LNCaP clone FGC (cell line): Measurements from ENCODE around the gene MYOD1.

Experiments
- DNase-seq: peaks from one replicate; pipeline ENCODE4 v3.0.0-alpha.2; 2011; ENCODE audit warnings: low read depth
- H3K4me3 ChIP-seq: 2 replicates; pipeline ENCODE4 v1.5.1; 2011; ENCODE audit warnings: mild to moderate bottlenecking, low read depth, low read length, control low read depth
- CTCF ChIP-seq: IDR thresholded peaks from 2 replicates; pipeline ENCODE4 v1.5.1; 2012; ENCODE audit warnings: mild to moderate bottlenecking; ENCODE audit not compliant: control insufficient read depth, insufficient read depth; ENCODE audit errors: extremely low read depth

MYOD1 gene

GRCh38 chr11:17750801-17751165 is 31.4 kb downstream of the MYOD1 start:
- no peak overlapping the region for H3K4me3 ChIP-seq
- no peak for TF ChIP-seq CTCF
- no peak for DNase-seq

- H3K4me3 ChIP-seq = no peak overlapping the region
- DNase-seq = no peak
- TF ChIP-seq CTCF = no peak
These were observed 32.2 kb downstream of the MYOD1 start for GRCh38 chr11:17751558-17751957.

- no peak for TF ChIP-seq CTCF
- no peak overlapping the region for H3K4me3 ChIP-seq
- no peak for DNase-seq
These were observed 32.8 kb downstream of the MYOD1 start for GRCh38 chr11:17752144-17752543.

DNA sequence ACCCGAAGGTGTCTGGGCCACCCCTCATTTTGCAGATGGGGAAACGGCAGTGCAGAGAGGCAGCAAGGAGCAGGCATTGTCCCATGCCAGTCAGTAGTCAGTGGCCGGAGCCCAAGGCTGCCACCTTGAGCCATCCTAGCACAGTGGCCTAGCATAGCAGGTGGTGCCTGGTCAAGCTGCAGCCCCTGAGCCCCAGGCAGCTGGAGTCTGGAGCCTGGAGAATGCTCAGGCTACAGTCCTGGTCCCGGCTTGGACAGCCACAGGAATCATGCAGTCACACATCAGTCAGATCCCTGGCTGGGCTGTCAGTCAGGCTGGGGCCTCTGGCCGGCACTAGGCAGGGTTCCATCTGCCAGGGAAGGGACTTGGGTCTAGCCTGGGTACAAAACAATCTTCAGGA is 33.8 kb downstream of the MYOD1 start:
- DNase-seq = no peak
- no peak overlapping the region for H3K4me3 ChIP-seq
- no peak for TF ChIP-seq CTCF

DNA sequence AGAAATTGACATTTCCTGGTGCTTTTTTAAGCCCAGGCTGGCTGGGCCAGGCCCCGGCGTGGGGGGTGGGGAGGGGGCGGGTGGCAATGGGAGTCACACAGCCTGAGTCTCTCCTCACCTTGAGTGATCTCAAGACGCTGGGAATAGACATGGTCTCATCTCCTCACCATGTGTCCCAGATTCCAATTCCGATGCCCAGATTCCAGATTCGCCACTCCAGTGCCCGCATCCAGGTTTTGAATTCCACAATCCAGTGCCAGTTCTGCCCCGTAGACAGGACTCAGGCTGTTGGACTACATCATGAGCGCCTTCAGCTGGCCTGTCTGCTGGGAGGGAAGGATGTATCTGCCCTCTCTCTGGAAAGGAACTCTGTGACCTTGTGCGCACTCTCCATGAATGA is 34.3 kb downstream of the MYOD1 start:
- no peak for DNase-seq
- H3K4me3 ChIP-seq = no peak overlapping the region
- TF ChIP-seq CTCF = no peak

DNA sequence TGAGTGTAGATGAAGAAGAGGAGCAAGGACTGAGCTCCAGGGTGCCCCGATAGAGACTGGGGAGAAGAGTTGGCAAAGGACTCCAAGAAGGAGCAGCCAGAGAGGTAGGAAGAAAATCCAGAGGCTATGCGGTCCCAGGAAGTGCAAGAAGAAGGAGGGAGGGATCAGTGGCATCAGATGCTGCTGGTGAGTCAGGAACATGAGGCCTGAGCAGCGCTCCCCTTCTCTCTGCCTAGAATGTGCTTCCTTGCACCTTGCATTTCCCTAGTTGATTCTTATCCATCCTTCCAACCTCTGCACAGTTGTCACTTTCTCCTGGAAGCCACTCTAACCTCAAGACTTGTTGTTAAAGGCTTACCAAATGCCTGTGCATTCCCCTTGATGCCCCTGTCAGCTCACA is 36.5 kb downstream of the MYOD1 start:
- TF ChIP-seq CTCF = no peak
- no peak for DNase-seq
- no peak overlapping the region for H3K4me3 ChIP-seq

DNA sequence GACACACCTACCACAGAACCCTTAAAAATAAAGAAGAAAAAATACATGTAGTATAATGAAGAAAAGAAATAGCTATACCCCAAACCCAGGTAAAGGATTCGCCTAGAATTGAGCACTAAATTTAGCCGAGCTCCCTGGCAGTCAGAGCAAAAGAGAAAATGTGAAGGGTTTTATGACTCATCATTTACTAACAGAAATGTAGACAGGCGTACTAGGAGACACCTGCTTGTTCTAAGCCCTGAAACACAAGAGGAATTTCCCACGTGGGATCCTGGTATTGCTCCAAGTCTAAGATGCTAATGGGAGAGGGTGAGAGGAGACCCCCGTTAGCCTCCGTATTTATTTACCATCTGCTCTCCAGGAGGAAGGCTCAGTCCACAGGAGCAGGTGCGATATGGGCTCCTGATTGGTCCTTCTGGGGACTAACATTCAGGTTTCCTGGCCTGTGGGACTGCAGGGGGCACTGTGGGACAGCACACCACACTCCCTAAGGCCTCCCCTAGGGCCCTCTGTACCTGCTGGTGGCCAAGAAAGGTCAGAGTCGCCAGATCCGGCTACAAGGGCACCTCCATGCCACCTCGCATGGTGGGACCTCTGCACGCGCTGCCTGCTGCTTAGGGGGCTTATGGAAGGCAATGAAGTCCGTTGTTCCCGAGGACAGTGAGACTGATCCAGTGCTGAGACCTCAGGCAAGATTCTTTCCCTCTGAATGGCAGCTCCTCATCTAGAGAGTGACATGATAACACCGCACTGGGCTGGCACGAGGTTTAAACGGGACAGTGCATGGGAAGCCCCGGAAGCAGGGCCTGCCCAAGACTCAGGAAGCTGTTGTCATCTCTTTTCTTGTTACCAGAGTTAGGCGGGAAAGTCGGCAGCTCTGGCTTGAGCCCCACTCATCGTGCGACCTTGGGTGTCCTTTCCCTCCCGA is 41.0 kb downstream of the MYOD1 start:
- no peak overlapping the region for H3K4me3 ChIP-seq
- DNase-seq = peak; percentile 51
- peak; percentile 92 for TF ChIP-seq CTCF
